HG03460 (cell line): ENCODE data around the gene MARS1.

Experiments used
- ATAC-seq: cut with Tn5 transposase; IDR thresholded peaks from one replicate; pipeline ENCODE4 v1.9.1; 2021; ENCODE audit not compliant: unreplicated experiment

Gene MARS1

GRCh38 chr12:57470970-57471656 is 16.8 kb upstream of the MARS1 start:
- ATAC-seq: no peak

GRCh38 chr12:57471661-57472060 is 16.2 kb upstream of the MARS1 start:
- ATAC-seq: no peak

- no peak for ATAC-seq
These were observed 15.5 kb upstream of the MARS1 start for GRCh38 chr12:57472391-57472790.

GRCh38 chr12:57473392-57473791 is 14.5 kb upstream of the MARS1 start:
- ATAC-seq: no peak

GRCh38 chr12:57473886-57474285 is 14.0 kb upstream of the MARS1 start:
- no peak for ATAC-seq

GRCh38 chr12:57474430-57474829 is 13.4 kb upstream of the MARS1 start:
- ATAC-seq: no peak

GRCh38 chr12:57474862-57475261 is 13.0 kb upstream of the MARS1 start:
- ATAC-seq: no peak

GRCh38 chr12:57475271-57476161 is 12.4 kb upstream of the MARS1 start:
- ATAC-seq: no peak

GRCh38 chr12:57476162-57476992 is 11.5 kb upstream of the MARS1 start:
- ATAC-seq: peak; percentile 32

GRCh38 chr12:57476993-57477709 is 10.7 kb upstream of the MARS1 start:
- no peak for ATAC-seq

GRCh38 chr12:57477710-57478681 is 9.9 kb upstream of the MARS1 start:
- peak; percentile 39 for ATAC-seq

- no peak for ATAC-seq
These were observed 8.9 kb upstream of the MARS1 start for GRCh38 chr12:57479043-57479375.

GRCh38 chr12:57479376-57480115 is 8.3 kb upstream of the MARS1 start, which contains the start of gene ARHGAP9:
ARHGAP9 (minus strand) TSS chr12:57479866; CDS start chr12:57479406, 460 bp downstream.
- peak; percentile 40 for ATAC-seq

GRCh38 chr12:57481671-57482070 is 6.2 kb upstream of the MARS1 start:
- no peak for ATAC-seq

- ATAC-seq: no peak
These were observed 4.4 kb upstream of the MARS1 start for GRCh38 chr12:57483466-57483865.

- no peak for ATAC-seq
These were observed 2.2 kb upstream of the MARS1 start for GRCh38 chr12:57485695-57486094.

GRCh38 chr12:57487055-57487596 is 742 bp upstream of the MARS1 start:
- no peak for ATAC-seq

- no peak for ATAC-seq
These were observed 711 bp downstream of the MARS1 start for GRCh38 chr12:57488402-57489156.
